Lower leg skin (tissue), 4 donors: ENCODE measurements around the gene LMNA. TPM values are rescaled to one million over a fixed set of nuclear protein-coding genes. Genes with fewer than 3 reads are reported as not detected.

ENCODE experiments used
- DNase-seq, 2 donors: peaks; one replicate each; pipeline ENCODE4 v3.0.0-alpha.2; 2019; ENCODE audit warnings: low spot score in 2 of 2
- H3K4me3 ChIP-seq: fragments of 200-600 bp; sonication (generic); 2 replicates; pipeline ENCODE4 v1.5.1; 2017; ENCODE audit warnings: mild to moderate bottlenecking, low read depth; ENCODE audit not compliant: poor library complexity, severe bottlenecking
- POLR2A ChIP-seq, 2 donors: fragments of 450-650 bp; IDR thresholded peaks; one replicate each; pipeline ENCODE4 v1.6.1; 2016 to 2017; ENCODE audit warnings: antibody characterized with exemption in 2 of 2, mild to moderate bottlenecking in 1 of 2, moderate library complexity in 1 of 2
- WGBS, 2 donors: methylation state at CpG; one replicate each; pipeline ENCODE4 v1.1.5; 2018; 5-methylcytosine and 5-hydroxymethylcytosine counted together
- intact Hi-C: fragments of 100-400 bp; cut with DNase I; formaldehyde crosslinking; loops from one replicate; pipeline ENCODE4 v1.15.0; 2023; ENCODE audit warnings: low total_unique reads
- total RNA-seq, 4 donors: library from RNA; depleted of rRNA; stranded (reverse); fragments of >200 nt; gene quantifications; one replicate each; pipeline ENCODE4 v1.1.0, GENCODE V29; 2016
- TF ChIP-seq, protein P1 (sequence below), 3 donors: fragments of 450-650 bp; IDR thresholded peaks; one replicate each; pipeline ENCODE4 v1.5.1; 2016; ENCODE audit warnings: antibody characterized with exemption in 3 of 3, mild to moderate bottlenecking in 3 of 3, moderate library complexity in 2 of 3

LMNA gene
- total RNA-seq, 4 donors from 2014 or later = 530 to 611 (median 555) TPM

- intact Hi-C loops = no loop called here
- H3K4me3 ChIP-seq = no peak overlapping the region
- TF ChIP-seq, protein P1, sequence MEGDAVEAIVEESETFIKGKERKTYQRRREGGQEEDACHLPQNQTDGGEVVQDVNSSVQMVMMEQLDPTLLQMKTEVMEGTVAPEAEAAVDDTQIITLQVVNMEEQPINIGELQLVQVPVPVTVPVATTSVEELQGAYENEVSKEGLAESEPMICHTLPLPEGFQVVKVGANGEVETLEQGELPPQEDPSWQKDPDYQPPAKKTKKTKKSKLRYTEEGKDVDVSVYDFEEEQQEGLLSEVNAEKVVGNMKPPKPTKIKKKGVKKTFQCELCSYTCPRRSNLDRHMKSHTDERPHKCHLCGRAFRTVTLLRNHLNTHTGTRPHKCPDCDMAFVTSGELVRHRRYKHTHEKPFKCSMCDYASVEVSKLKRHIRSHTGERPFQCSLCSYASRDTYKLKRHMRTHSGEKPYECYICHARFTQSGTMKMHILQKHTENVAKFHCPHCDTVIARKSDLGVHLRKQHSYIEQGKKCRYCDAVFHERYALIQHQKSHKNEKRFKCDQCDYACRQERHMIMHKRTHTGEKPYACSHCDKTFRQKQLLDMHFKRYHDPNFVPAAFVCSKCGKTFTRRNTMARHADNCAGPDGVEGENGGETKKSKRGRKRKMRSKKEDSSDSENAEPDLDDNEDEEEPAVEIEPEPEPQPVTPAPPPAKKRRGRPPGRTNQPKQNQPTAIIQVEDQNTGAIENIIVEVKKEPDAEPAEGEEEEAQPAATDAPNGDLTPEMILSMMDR (IDR thresholded peaks at IDR 0.05) = no peak
- TF ChIP-seq POLR2A (IDR thresholded peaks at IDR 0.05) = no peak
- DNase-seq = no peak
- WGBS, 2 donors = 54 to 56% methylated on average over 6 of the region's 6 CpGs
Measured at GRCh38 chr1:156072251-156072650, 42.3 kb upstream of the LMNA start.

- 38 to 63% methylated on average over 1 of the region's 1 CpG for WGBS, 2 donors
- intact Hi-C loops = no loop called here
- no peak overlapping the region for H3K4me3 ChIP-seq
- TF ChIP-seq POLR2A (IDR thresholded peaks at IDR 0.05) = no peak
- TF ChIP-seq, protein P1 (IDR thresholded peaks at IDR 0.05) = no peak
- DNase-seq = no peak
Measured at GRCh38 chr1:156073110-156073687, 41.3 kb upstream of the LMNA start.

- TF ChIP-seq, protein P1 (IDR thresholded peaks at IDR 0.05) = no peak
- TF ChIP-seq POLR2A (IDR thresholded peaks at IDR 0.05) = no peak
- 60 to 67% methylated on average over 5 of the region's 5 CpGs for WGBS, 2 donors
- DNase-seq = no peak
- intact Hi-C loops = no loop called here
- H3K4me3 ChIP-seq = no peak overlapping the region
Measured at GRCh38 chr1:156073740-156074139, 40.8 kb upstream of the LMNA start.

DNA sequence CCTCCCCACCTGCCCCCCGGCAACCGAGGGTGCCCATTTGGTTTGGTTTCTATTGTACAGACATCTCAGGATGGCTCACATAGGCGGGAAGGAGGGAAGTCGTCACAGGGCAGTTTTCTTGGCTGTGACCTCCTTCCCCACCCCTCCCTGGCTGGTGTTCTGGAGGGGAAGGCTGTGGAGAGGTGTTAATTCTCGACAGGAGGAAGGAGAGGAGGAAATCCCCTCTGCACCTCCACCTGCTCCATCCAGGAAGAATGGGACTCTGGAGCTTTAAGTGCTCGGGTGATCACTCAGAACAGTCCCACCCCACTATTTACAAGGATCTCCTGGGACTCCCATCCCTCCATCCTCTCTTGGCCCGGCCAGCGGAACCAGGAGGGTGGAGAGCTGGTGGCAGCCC lies 39.9 kb upstream of the LMNA start:
- H3K4me3 ChIP-seq = no peak overlapping the region
- 24 to 57% methylated on average over 7 to 8 of the region's 8 CpGs for WGBS, 2 donors
- DNase-seq = no peak
- intact Hi-C loops = no loop called here
- TF ChIP-seq, protein P1 (IDR thresholded peaks at IDR 0.05) = no peak
- no peak for TF ChIP-seq POLR2A (IDR thresholded peaks at IDR 0.05)

GRCh38 chr1:156075162-156075561 lies 39.3 kb upstream of the LMNA start:
- WGBS, 2 donors = 22 to 40% methylated on average over 3 of the region's 3 CpGs
- no peak for DNase-seq
- no peak for TF ChIP-seq POLR2A (IDR thresholded peaks at IDR 0.05)
- TF ChIP-seq, protein P1 (IDR thresholded peaks at IDR 0.05) = no peak
- intact Hi-C loops = no loop called here
- H3K4me3 ChIP-seq = no peak overlapping the region

- intact Hi-C loops = no loop called here
- TF ChIP-seq, protein P1 (IDR thresholded peaks at IDR 0.05) = no peak
- TF ChIP-seq POLR2A (IDR thresholded peaks at IDR 0.05) = no peak
- no peak overlapping the region for H3K4me3 ChIP-seq
- WGBS, 2 donors = 65 to 67% methylated on average over 4 of the region's 4 CpGs
- no peak for DNase-seq
Measured at GRCh38 chr1:156075775-156076204, 38.7 kb upstream of the LMNA start.
